K562 (cell line): ENCODE results near the gene TLR8. TPM values are rescaled to one million over a fixed set of nuclear protein-coding genes. Genes with fewer than 3 reads are reported as not detected.

Source experiments
- BRCA1 ChIP-seq, 2 experiments: fragments of 450-650 bp in 1 of 2; sonication (generic) in 1 of 2; formaldehyde crosslinking in 1 of 2; IDR thresholded peaks; 2 replicates each; pipeline versions ENCODE4 v1.5.0 to v1.6.1; 2017 to 2020; ENCODE audit warnings: mild to moderate bottlenecking in 1 of 2, missing genetic modification reagents in 1 of 2
- CBFA2T2 ChIP-seq: fragments of 450-650 bp; conservative IDR thresholded peaks from 2 replicates; pipeline ENCODE4 v1.6.1; 2017; ENCODE audit warnings: mild to moderate bottlenecking
- E2F1 ChIP-seq: sonication (generic); formaldehyde crosslinking; IDR thresholded peaks from 2 replicates; pipeline ENCODE4 v1.8.1; 2023; ENCODE audit warnings: mild to moderate bottlenecking, missing genetic modification reagents, moderate library complexity
- HDAC3 ChIP-seq: fragments of 450-650 bp; IDR thresholded peaks from 2 replicates; pipeline ENCODE4 v1.6.1; 2018; ENCODE audit warnings: borderline replicate concordance, mild to moderate bottlenecking, moderate library complexity; ENCODE audit not compliant: partially characterized antibody
- MXI1 ChIP-seq: IDR thresholded peaks from 2 replicates; pipeline ENCODE4 v1.6.1; 2011; ENCODE audit warnings: low read depth, mild to moderate bottlenecking, improper control_type of control experiment, low read length
- NFE2L1 ChIP-seq: fragments of 450-650 bp; IDR thresholded peaks from 2 replicates; pipeline ENCODE4 v1.6.1; 2016; ENCODE audit warnings: missing genetic modification characterization, low read depth, mild to moderate bottlenecking, missing compliant biosample characterization, moderate library complexity, borderline replicate concordance
- NFRKB ChIP-seq: fragments of 450-650 bp; IDR thresholded peaks from 2 replicates; pipeline ENCODE4 v1.6.1; 2016; ENCODE audit warnings: low read depth
- NR2C1 ChIP-seq, 2 experiments: fragments of 450-650 bp; IDR thresholded peaks; 2 replicates each; pipeline ENCODE4 v1.6.1; 2017; ENCODE audit warnings: mild to moderate bottlenecking in 2 of 2, antibody characterized with exemption in 1 of 2, inconsistent platforms in 1 of 2, missing compliant biosample characterization in 1 of 2, missing genetic modification characterization in 1 of 2
- RFX5 ChIP-seq: IDR thresholded peaks from 2 replicates; pipeline ENCODE4 v1.6.1; 2011; ENCODE audit warnings: low read depth, mild to moderate bottlenecking, improper control_type of control experiment, low read length
- SAP30 ChIP-seq: fragments of 200-600 bp; sonication (generic); IDR thresholded peaks from 2 replicates; pipeline ENCODE4 v1.6.1; 2012; ENCODE audit warnings: borderline replicate concordance, low read depth, mild to moderate bottlenecking, moderate library complexity, low read length, control low read depth, inconsistent platforms; ENCODE audit not compliant: insufficient read depth, poor library complexity, severe bottlenecking
- SUPT5H ChIP-seq: fragments of 450-650 bp; IDR thresholded peaks from 2 replicates; pipeline ENCODE4 v1.6.1; 2016
- TGIF2 ChIP-seq: sonication (generic); formaldehyde crosslinking; IDR thresholded peaks from 2 replicates; pipeline ENCODE4 v1.8.1; 2022; ENCODE audit warnings: mild to moderate bottlenecking, missing genetic modification reagents, moderate library complexity
- THRA ChIP-seq: fragments of 450-650 bp; IDR thresholded peaks from 2 replicates; pipeline ENCODE4 v1.6.1; 2017; ENCODE audit warnings: mild to moderate bottlenecking, moderate library complexity
- ZBTB34 ChIP-seq: fragments of 250-450 bp; sonication (Bioruptor Pico); IDR thresholded peaks from 2 replicates; pipeline ENCODE4 v1.8.0; 2021; ENCODE audit warnings: mild to moderate bottlenecking, moderate library complexity
- ZFPM2 ChIP-seq: fragments of 250-450 bp; sonication (Bioruptor Pico); IDR thresholded peaks from 2 replicates; pipeline ENCODE4 v1.5.1; 2022; ENCODE audit warnings: mild to moderate bottlenecking
- ZNF212 ChIP-seq: fragments of 450-650 bp; formaldehyde crosslinking; IDR thresholded peaks from 2 replicates; pipeline ENCODE4 v1.4.0; 2020; ENCODE audit warnings: mild to moderate bottlenecking
- ZNF445 ChIP-seq: fragments of 250-450 bp; sonication (Bioruptor Pico); IDR thresholded peaks from 2 replicates; pipeline ENCODE4 v1.4.0; 2020; ENCODE audit warnings: low read depth, mild to moderate bottlenecking, moderate library complexity
- ZNF592 ChIP-seq: fragments of 450-650 bp; IDR thresholded peaks from 2 replicates; pipeline ENCODE4 v1.6.1; 2017; ENCODE audit warnings: antibody characterized with exemption, mild to moderate bottlenecking
- ZSCAN29 ChIP-seq: fragments of 450-650 bp; IDR thresholded peaks from 2 replicates; pipeline ENCODE4 v1.6.1; 2017
- polyA plus RNA-seq, 8 experiments: library from polyadenylated mRNA; depleted of rRNA in 4 of 8; stranded (reverse) in 5 of 8; unstranded in 3 of 8; fragments of >200 nt; fragmentation: Nextera tagmentation in 2 of 8; fragmentation: Illumina TruSeq in 1 of 8; extraction: Ambion mirVana in 2 of 8; extraction: Trizol in 1 of 8; gene quantifications; 2 replicates each; pipeline versions ENCODE4 v1.2.1 to v1.2.3, GENCODE V29; 2011 to 2014; ENCODE audit warnings: inconsistent platforms in 1 of 8, missing spikeins in 1 of 8
- total RNA-seq, 7 experiments: library from RNA; depleted of rRNA in 6 of 7; stranded (reverse); fragments of >200 nt in 6 of 7; fragmentation: Illumina TruSeq in 2 of 7; extraction: Trizol in 2 of 7; gene quantifications; 2 replicates each; pipeline versions ENCODE4 v1.2.1 to v1.2.3, GENCODE V29; 2011 to 2021; ENCODE audit warnings: low replicate concordance in 1 of 7

TLR8 gene
- total and polyA plus RNA-seq, 9 of the 15 experiments (the other 6 are each of a cell fraction or from before 2014, with no cell fraction given), result not detected

GRCh38 chrX:12965131-12965940, 58.9 kb downstream of the TLR8 start (continued):
- TF ChIP-seq THRA, result no peak
- no peak for TF ChIP-seq E2F1 (CRISPR knock-in tag)
- no peak for TF ChIP-seq ZSCAN29
- no peak for TF ChIP-seq HDAC3
- TF ChIP-seq TGIF2, result no peak
- TF ChIP-seq MXI1, result no peak
- no peak for TF ChIP-seq ZBTB34 (CRISPR knock-in tag)
- TF ChIP-seq ZNF445, result no peak
- TF ChIP-seq BRCA1 (IDR thresholded peaks at IDR 0.05), result no peak
- no peak for TF ChIP-seq BRCA1 (CRISPR knock-in tag; IDR thresholded peaks at IDR 0.05)
- no peak for TF ChIP-seq NR2C1 (IDR thresholded peaks at IDR 0.05)
- TF ChIP-seq NR2C1 (tag; IDR thresholded peaks at IDR 0.05), result no peak
- no peak for TF ChIP-seq RFX5
- TF ChIP-seq SAP30, result no peak
- no peak for TF ChIP-seq ZNF212 (CRISPR knock-in tag)
- TF ChIP-seq ZFPM2, result no peak
- TF ChIP-seq CBFA2T2, result no peak
- peak; percentile 75; the same call in 1 of the 2 replicates for TF ChIP-seq ZNF592
- TF ChIP-seq NFRKB, result peak; percentile 86
- TF ChIP-seq NFE2L1 (tag), result no peak
- peak; percentile 34 for TF ChIP-seq SUPT5H
